Measurements from ENCODE around the gene ADGRV1.

The ADGRV1 gene

GRCh38 chr5:90853750-90854149 is 295.2 kb downstream of the ADGRV1 start:
- no peak for TF ChIP-seq CTCF (IDR thresholded peaks at IDR 0.05; ENCODE audit: insufficient read depth, low read length, poor library complexity, severe bottlenecking)
- no peak for DNase-seq (ENCODE audit: extremely low read depth, insufficient read length)
- no peaks in the 10 kb centered on the region for H3K36me3 ChIP-seq (ENCODE audit: control insufficient read depth, insufficient read depth, low read length)
- no peaks in the 10 kb centered on the region for H3K27me3 ChIP-seq (replicated peaks; ENCODE audit: control insufficient read depth, insufficient read depth, low read length)
- no peak overlapping the region for H3K4me3 ChIP-seq (replicated peaks; ENCODE audit: low read depth, low read length)

- no peak for TF ChIP-seq CTCF (IDR thresholded peaks at IDR 0.05; ENCODE audit: insufficient read depth, low read length, poor library complexity, severe bottlenecking)
- DNase-seq (ENCODE audit: extremely low read depth, insufficient read length), result no peak
- H3K36me3 ChIP-seq (ENCODE audit: control insufficient read depth, insufficient read depth, low read length), result no peaks in the 10 kb centered on the region
- H3K4me3 ChIP-seq (replicated peaks; ENCODE audit: low read depth, low read length), result no peak overlapping the region
- no peaks in the 10 kb centered on the region for H3K27me3 ChIP-seq (replicated peaks; ENCODE audit: control insufficient read depth, insufficient read depth, low read length)
Observed at GRCh38 chr5:90854169-90854568, 295.6 kb downstream of the ADGRV1 start.

GRCh38 chr5:90855296-90856010 is 296.9 kb downstream of the ADGRV1 start:
- no peak for DNase-seq (ENCODE audit: extremely low read depth, insufficient read length)
- no peak for TF ChIP-seq CTCF (IDR thresholded peaks at IDR 0.05; ENCODE audit: insufficient read depth, low read length, poor library complexity, severe bottlenecking)
- Histone ChIP-seq H3K27me3 (replicated peaks; ENCODE audit: control insufficient read depth, insufficient read depth, low read length) (no peaks in the 10 kb centered on the region), H3K4me3 (replicated peaks; ENCODE audit: low read depth, low read length) (no peak overlapping the region), H3K36me3 (ENCODE audit: control insufficient read depth, insufficient read depth, low read length) (no peaks in the 10 kb centered on the region)

- DNase-seq (ENCODE audit: extremely low read depth, insufficient read length), result no peak
- H3K36me3 ChIP-seq (ENCODE audit: control insufficient read depth, insufficient read depth, low read length), result no peaks in the 10 kb centered on the region
- no peak overlapping the region for H3K4me3 ChIP-seq (replicated peaks; ENCODE audit: low read depth, low read length)
- no peak for TF ChIP-seq CTCF (IDR thresholded peaks at IDR 0.05; ENCODE audit: insufficient read depth, low read length, poor library complexity, severe bottlenecking)
- no peaks in the 10 kb centered on the region for H3K27me3 ChIP-seq (replicated peaks; ENCODE audit: control insufficient read depth, insufficient read depth, low read length)
Observed at GRCh38 chr5:90861843-90862586, 303.4 kb downstream of the ADGRV1 start.

GRCh38 chr5:90865180-90865579 is 306.6 kb downstream of the ADGRV1 start:
- H3K27me3 ChIP-seq (replicated peaks; ENCODE audit: control insufficient read depth, insufficient read depth, low read length), result no peaks in the 10 kb centered on the region
- no peak for TF ChIP-seq CTCF (IDR thresholded peaks at IDR 0.05; ENCODE audit: insufficient read depth, low read length, poor library complexity, severe bottlenecking)
- no peak for DNase-seq (ENCODE audit: extremely low read depth, insufficient read length)

More at GRCh38 chr5:90865180-90865579, 306.6 kb downstream of the ADGRV1 start:
- Histone ChIP-seq H3K36me3 (ENCODE audit: control insufficient read depth, insufficient read depth, low read length) (no peaks in the 10 kb centered on the region), H3K4me3 (replicated peaks; ENCODE audit: low read depth, low read length) (no peak overlapping the region)

Measured in GM06990 (cell line).